H9 (cell line): ENCODE data around the gene EPHB2. TPM values are rescaled to one million over a fixed set of nuclear protein-coding genes. Genes with fewer than 3 reads are reported as not detected.

ENCODE experiments used
- DNase-seq: peaks from one replicate; pipeline ENCODE4 v3.0.0-alpha.2; 2017
- H2AFZ ChIP-seq: one replicate; pipeline ENCODE4 v1.6.1; 2013; ENCODE audit warnings: mild to moderate bottlenecking, low read length, control low read depth, moderate library complexity
- H2AK5ac ChIP-seq: 2 replicates; pipeline ENCODE4 v1.6.1; 2013; ENCODE audit warnings: low read length, control low read depth, mixed read lengths; ENCODE audit not compliant: insufficient read length
- H2BK120ac ChIP-seq: one replicate; pipeline ENCODE4 v1.6.1; 2013; ENCODE audit warnings: low read depth, mild to moderate bottlenecking, low read length, control low read depth, inconsistent platforms; ENCODE audit not compliant: poor library complexity, severe bottlenecking
- H2BK12ac ChIP-seq: 2 replicates; pipeline ENCODE4 v1.6.1; 2013; ENCODE audit warnings: low read length, control low read depth, mixed read lengths, low read depth; ENCODE audit not compliant: insufficient read length
- H2BK15ac ChIP-seq: 2 replicates; pipeline ENCODE4 v1.6.1; 2013; ENCODE audit warnings: low read depth, low read length, control low read depth
- H2BK20ac ChIP-seq: one replicate; pipeline ENCODE4 v1.6.1; 2013; ENCODE audit warnings: low read depth, mild to moderate bottlenecking, low read length, control low read depth, inconsistent platforms; ENCODE audit not compliant: poor library complexity, severe bottlenecking
- H2BK5ac ChIP-seq: 2 replicates; pipeline ENCODE4 v1.6.1; 2013; ENCODE audit warnings: low read length, control low read depth, mixed read lengths; ENCODE audit not compliant: insufficient read length
- H3K14ac ChIP-seq: 2 replicates; pipeline ENCODE4 v1.6.1; 2013; ENCODE audit warnings: low read length, control low read depth; ENCODE audit not compliant: insufficient read depth
- H3K18ac ChIP-seq: 2 replicates; pipeline ENCODE4 v1.6.1; 2013; ENCODE audit warnings: low read depth, mild to moderate bottlenecking, mixed read lengths, low read length, control low read depth; ENCODE audit not compliant: insufficient read length
- H3K23ac ChIP-seq: 2 replicates; pipeline ENCODE4 v1.6.1; 2013; ENCODE audit warnings: low read length, control low read depth, mixed read lengths, low read depth; ENCODE audit not compliant: insufficient read length
- H3K23me2 ChIP-seq: 2 replicates; pipeline ENCODE4 v1.6.1; 2013; ENCODE audit warnings: low read depth, mild to moderate bottlenecking, mixed read lengths, low read length, control low read depth; ENCODE audit not compliant: insufficient read length, poor library complexity, severe bottlenecking
- H3K27ac ChIP-seq: 2 replicates; pipeline ENCODE4 v1.5.1; 2013; ENCODE audit warnings: low read length, control low read depth, mixed read lengths, low read depth; ENCODE audit not compliant: insufficient read length
- H3K27me3 ChIP-seq: 2 replicates; pipeline ENCODE4 v1.6.1; 2013; ENCODE audit warnings: low read length, control low read depth, inconsistent platforms; ENCODE audit not compliant: insufficient read depth
- H3K4ac ChIP-seq: 2 replicates; pipeline ENCODE4 v1.6.1; 2013; ENCODE audit warnings: low read depth, mild to moderate bottlenecking, control low read depth, inconsistent platforms, low read length, moderate library complexity
- H3K4me1 ChIP-seq: 2 replicates; pipeline ENCODE4 v1.6.1; 2013; ENCODE audit warnings: low read length, control low read depth, inconsistent platforms; ENCODE audit not compliant: insufficient read depth
- H3K4me2 ChIP-seq: 2 replicates; pipeline ENCODE4 v1.6.1; 2013; ENCODE audit warnings: low read length, control low read depth, mixed read lengths; ENCODE audit not compliant: insufficient read length, insufficient read depth
- H3K56ac ChIP-seq: 2 replicates; pipeline ENCODE4 v1.6.1; 2013; ENCODE audit warnings: low read depth, mild to moderate bottlenecking, mixed read lengths, low read length, control low read depth; ENCODE audit not compliant: insufficient read length
- H3K79me1 ChIP-seq: 2 replicates; pipeline ENCODE4 v1.6.1; 2013; ENCODE audit warnings: low read depth, mild to moderate bottlenecking, moderate library complexity, low read length, control low read depth, inconsistent platforms; ENCODE audit not compliant: insufficient read depth, poor library complexity, severe bottlenecking
- H3K79me2 ChIP-seq: 2 replicates; pipeline ENCODE4 v1.6.1; 2013; ENCODE audit warnings: low read length, control low read depth, inconsistent platforms; ENCODE audit not compliant: insufficient read depth
- H3K9ac ChIP-seq: 2 replicates; pipeline ENCODE4 v1.6.1; 2013; ENCODE audit warnings: low read length, control low read depth, mixed read lengths; ENCODE audit not compliant: insufficient read length; ENCODE audit errors: extremely low read depth
- H3K9me3 ChIP-seq: one replicate; pipeline ENCODE4 v1.6.1; 2013; ENCODE audit warnings: low read depth, low read length, inconsistent platforms; ENCODE audit not compliant: control insufficient read depth
- H3T11ph ChIP-seq: one replicate; pipeline ENCODE4 v1.6.1; 2013; ENCODE audit warnings: mild to moderate bottlenecking, low read length, control low read depth, inconsistent platforms
- H4K20me1 ChIP-seq: one replicate; pipeline ENCODE4 v1.6.1; 2013; ENCODE audit not compliant: control insufficient read depth, insufficient read length, insufficient read depth
- H4K5ac ChIP-seq: 2 replicates; pipeline ENCODE4 v1.6.1; 2013; ENCODE audit warnings: low read depth, mild to moderate bottlenecking, mixed read lengths, low read length, control low read depth; ENCODE audit not compliant: insufficient read length
- H4K8ac ChIP-seq: replicated peaks from 2 replicates; pipeline ENCODE4 v1.6.1; 2013; ENCODE audit warnings: low read length, control low read depth, mixed read lengths, low read depth; ENCODE audit not compliant: insufficient read length
- H4K91ac ChIP-seq: 2 replicates; pipeline ENCODE4 v1.6.1; 2013; ENCODE audit warnings: low read depth, mild to moderate bottlenecking, moderate library complexity, mixed read lengths, low read length, control low read depth; ENCODE audit not compliant: insufficient read length
- H3K27ac Mint-ChIP-seq, 3 experiments: 2 replicates in 2 of 3; 3 replicates in 1 of 3; pipeline ENCODE4 v1.8.0; 2020 to 2021; ENCODE audit warnings: mixed read lengths in 3 of 3, mild to moderate bottlenecking in 1 of 3, moderate library complexity in 1 of 3
- H3K27me3 Mint-ChIP-seq: 2 replicates; pipeline ENCODE4 v1.8.0; 2021; ENCODE audit warnings: low read depth, mild to moderate bottlenecking, moderate library complexity, mixed read lengths
- H3K36me3 Mint-ChIP-seq, 3 experiments: 2 replicates in 2 of 3; 3 replicates in 1 of 3; pipeline ENCODE4 v1.8.0; 2020 to 2021; ENCODE audit warnings: low read depth in 3 of 3, mixed read lengths in 3 of 3; ENCODE audit not compliant: insufficient read depth in 1 of 3
- H3K4me1 Mint-ChIP-seq, 2 experiments: 2 replicates each; pipeline ENCODE4 v1.8.0; 2020; ENCODE audit warnings: mixed read lengths in 2 of 2
- H3K4me3 Mint-ChIP-seq, 2 experiments: 2 replicates in 1 of 2; 3 replicates in 1 of 2; pipeline ENCODE4 v1.8.0; 2020 to 2021; ENCODE audit warnings: mild to moderate bottlenecking in 2 of 2, mixed read lengths in 2 of 2, moderate library complexity in 1 of 2
- H3K9me3 Mint-ChIP-seq, 2 experiments: 2 replicates in 1 of 2; 3 replicates in 1 of 2; pipeline ENCODE4 v1.8.0; 2020; ENCODE audit warnings: mild to moderate bottlenecking in 2 of 2, mixed read lengths in 2 of 2, moderate library complexity in 1 of 2
- CTCF ChIP-seq: fragments of 200-600 bp; sonication (generic); conservative IDR thresholded peaks from 3 replicates; pipeline ENCODE4 v1.8.0; 2021; ENCODE audit warnings: antibody characterized with exemption, mild to moderate bottlenecking
- WGBS: extraction: QIAGEN DNeasy Blood & Tissue Kit; methylation state at CpG from one replicate; pipeline ENCODE4 v1.1.7; 2013; ENCODE audit warnings: missing lambda C conversion rate, low lambda C conversion rate, mixed read lengths; ENCODE audit not compliant: insufficient read length; ENCODE audit errors: extremely low coverage; 5-methylcytosine and 5-hydroxymethylcytosine counted together
- total RNA-seq: library from RNA; stranded (reverse); gene quantifications from 2 replicates; pipeline ENCODE4 v1.2.1, GENCODE V29; 2021

The EPHB2 gene
- total RNA-seq, 1 experiment from 2014 or later, result 9.5 TPM

GRCh38 chr1:22805672-22806038, 95.0 kb downstream of the EPHB2 start:
- no peaks in the 10 kb centered on the region; the same call in 1 of the 2 replicates for H3K27me3 Mint-ChIP-seq
- Histone ChIP-seq H3K14ac (no peak overlapping the region), H4K8ac (no peak overlapping the region), H3K23ac (no peak overlapping the region), H3K4me2 (no peak overlapping the region), H3K79me1 (no peaks in the 10 kb centered on the region), H3K4ac (no peak overlapping the region), H2AFZ (no peak overlapping the region), H4K5ac (no peak overlapping the region), H3K18ac (no peak overlapping the region), H3K27me3 (no peaks in the 10 kb centered on the region), H3K9ac (no peak overlapping the region), H2BK120ac (no peak overlapping the region), H3K9me3 (no peaks in the 10 kb centered on the region), H3K56ac (no peak overlapping the region), H4K91ac (no peak overlapping the region), H3K23me2 (no peaks in the 10 kb centered on the region), H2AK5ac (no peak overlapping the region), H2BK5ac (no peak overlapping the region), H4K20me1 (no peaks in the 10 kb centered on the region), H3T11ph (no peak overlapping the region), H3K4me1 (peaks cover 4% of the 10 kb centered on the region; the same call in 1 of the 2 replicates), H3K79me2 (no peaks in the 10 kb centered on the region), H3K27ac (no peak overlapping the region), H2BK20ac (no peak overlapping the region), H2BK15ac (no peak overlapping the region), H2BK12ac (no peak overlapping the region)
- H3K27ac Mint-ChIP-seq, result peak overlapping the region; percentile 85 to 94 (median 85); a peak in 5 of 7 replicates
- H3K36me3 Mint-ChIP-seq, result no peaks in the 10 kb centered on the region
- WGBS, result no CpG with 5 or more reads among the region's 4 CpGs
- DNase-seq, result peak; percentile 52
- no peak; the same call in 2 of the 3 replicates for TF ChIP-seq CTCF
- H3K9me3 Mint-ChIP-seq, result no peaks in the 10 kb centered on the region; a peak in 1 of 5 replicates
- peaks cover 37 to 58% of the 10 kb centered on the region in 2 experiments for H3K4me1 Mint-ChIP-seq
- H3K4me3 Mint-ChIP-seq, result peak overlapping the region; percentile 29 to 44; a peak in 2 of 5 replicates
